PFSK-1 (cell line): ENCODE measurements around the gene C1orf232.

Source experiments
- FOXP2 ChIP-seq: optimal IDR thresholded peaks from 2 replicates; pipeline ENCODE3; 2011; ENCODE audit warnings: borderline replicate concordance, control low read depth, inconsistent platforms; ENCODE audit not compliant: insufficient read depth; ENCODE audit errors: extremely low read length, extremely low read depth
- POLR2AphosphoS5 ChIP-seq: IDR thresholded peaks from 2 replicates; pipeline ENCODE4 v1.6.1; 2012; ENCODE audit warnings: low read depth, mild to moderate bottlenecking, control low read depth, low read length, moderate library complexity
- SIN3A ChIP-seq: IDR thresholded peaks from 2 replicates; pipeline ENCODE4 v1.6.1; 2012; ENCODE audit warnings: mild to moderate bottlenecking, low read length, moderate library complexity, borderline replicate concordance; ENCODE audit not compliant: insufficient read depth
- TAF1 ChIP-seq: IDR thresholded peaks from 2 replicates; pipeline ENCODE4 v1.6.1; 2012; ENCODE audit warnings: low read length, control low read depth, borderline replicate concordance; ENCODE audit not compliant: insufficient read depth

DNA sequence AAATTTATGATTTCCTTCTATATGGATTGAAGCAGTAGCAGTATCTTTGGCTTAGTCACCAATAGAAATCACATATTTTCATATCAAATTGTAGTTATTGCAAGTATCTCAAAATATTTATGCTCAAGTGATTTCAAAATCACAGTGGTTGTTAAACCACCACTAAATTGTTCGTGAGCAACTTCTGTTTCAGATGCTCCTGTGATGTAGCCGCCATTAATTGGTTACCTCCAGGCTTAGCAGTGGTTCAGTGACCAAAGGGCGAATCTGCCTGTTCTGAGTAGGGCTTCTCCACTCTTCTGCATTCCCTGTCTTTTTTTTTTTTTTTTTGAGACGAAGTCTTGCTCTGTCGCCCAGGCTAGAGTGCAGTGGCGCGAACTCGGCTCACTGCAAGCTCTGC, 6.6 kb upstream of the C1orf232 start:
- TF ChIP-seq SIN3A (no peak), TAF1 (no peak), POLR2AphosphoS5 (no peak), FOXP2 (no peak)
